TTC549 (cell line): ENCODE results near the gene TMEM201.

ENCODE experiments used
- FAIRE-seq: peaks from 2 replicates; lab custom pipeline; 2012; peaks lifted over from hg19 to GRCh38; lab: Jason Lieb, UNC

Gene TMEM201

DNA sequence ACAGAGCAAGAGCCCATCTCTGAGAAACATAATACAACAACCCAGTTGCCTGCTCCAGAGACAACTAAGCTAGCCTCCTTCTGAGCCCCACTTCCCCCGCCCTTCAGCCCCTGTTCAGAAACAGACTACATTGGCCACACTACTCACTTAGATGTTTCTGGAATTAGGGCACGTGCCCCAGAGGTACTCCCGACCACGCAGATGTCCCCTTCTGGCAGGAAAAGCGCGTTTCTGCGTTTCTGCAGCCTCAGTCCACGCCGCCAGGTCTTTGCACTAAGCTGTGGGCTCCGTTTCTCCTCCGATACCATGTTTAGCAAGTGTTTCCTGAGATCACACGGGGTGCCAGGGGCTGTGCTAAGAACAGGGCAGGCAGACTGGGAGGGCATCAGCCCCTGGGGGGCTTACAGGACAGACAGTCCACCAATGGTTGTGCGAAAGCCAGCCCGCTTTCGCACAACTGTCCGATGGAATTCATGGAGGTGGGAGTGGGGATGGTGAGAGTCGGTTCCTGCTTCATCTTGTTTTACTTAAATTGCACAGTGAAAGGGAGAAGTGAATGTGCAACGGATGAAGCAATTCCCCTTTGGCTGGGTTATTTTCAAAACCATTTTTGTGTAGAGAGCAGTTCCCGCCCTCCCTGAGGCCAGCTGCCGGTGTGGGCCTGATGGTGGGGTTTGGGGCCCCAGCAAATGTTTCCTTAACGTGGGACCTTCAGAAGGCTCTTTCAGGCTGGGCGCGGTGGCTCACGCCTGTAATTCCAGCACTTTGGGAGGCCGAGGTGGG, 65.5 kb downstream of the TMEM201 start:
- FAIRE-seq: no peak

DNA sequence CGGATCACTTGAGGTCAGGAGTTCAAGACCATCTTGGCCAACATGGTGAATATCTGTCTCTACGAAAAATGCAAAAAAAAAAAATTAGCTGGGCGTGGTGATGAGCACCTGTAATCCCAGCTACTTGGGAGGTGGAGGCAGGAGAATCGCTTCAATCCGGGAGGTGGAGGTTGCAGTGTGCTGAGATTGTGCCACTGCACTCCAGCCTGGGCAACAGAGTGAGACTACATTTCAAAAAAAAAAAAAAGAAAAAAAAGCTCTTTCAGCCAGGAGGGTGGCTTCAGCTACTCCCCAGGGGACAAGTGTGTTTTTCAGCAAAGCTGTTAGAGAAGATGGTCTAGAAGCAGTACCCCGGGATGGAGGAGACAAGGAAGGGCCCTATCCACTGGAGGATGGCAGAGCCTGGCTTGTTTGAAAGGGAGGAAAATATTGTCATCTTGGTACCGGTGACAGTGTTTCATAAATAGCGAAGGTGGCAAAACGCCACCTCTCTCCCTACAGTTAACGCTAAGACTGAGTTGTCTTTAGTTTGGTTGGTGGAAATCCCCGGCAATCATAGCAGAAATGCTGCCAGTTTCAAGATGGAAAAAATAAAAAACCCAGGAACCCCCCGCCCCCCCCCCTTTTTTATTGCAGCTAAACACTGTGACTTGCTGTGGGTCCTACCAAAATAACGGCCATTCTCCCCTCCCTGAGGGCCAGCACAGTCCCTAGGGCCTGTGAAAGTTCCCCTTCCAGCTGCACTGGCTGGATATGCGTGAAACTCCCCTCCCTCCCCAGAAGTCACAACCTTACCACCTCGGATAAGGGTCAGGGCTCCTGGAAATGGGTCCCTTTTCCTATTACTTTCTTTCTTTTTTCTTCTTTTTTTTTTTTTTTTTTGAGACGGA, 66.4 kb downstream of the TMEM201 start:
- FAIRE-seq: no peak

DNA sequence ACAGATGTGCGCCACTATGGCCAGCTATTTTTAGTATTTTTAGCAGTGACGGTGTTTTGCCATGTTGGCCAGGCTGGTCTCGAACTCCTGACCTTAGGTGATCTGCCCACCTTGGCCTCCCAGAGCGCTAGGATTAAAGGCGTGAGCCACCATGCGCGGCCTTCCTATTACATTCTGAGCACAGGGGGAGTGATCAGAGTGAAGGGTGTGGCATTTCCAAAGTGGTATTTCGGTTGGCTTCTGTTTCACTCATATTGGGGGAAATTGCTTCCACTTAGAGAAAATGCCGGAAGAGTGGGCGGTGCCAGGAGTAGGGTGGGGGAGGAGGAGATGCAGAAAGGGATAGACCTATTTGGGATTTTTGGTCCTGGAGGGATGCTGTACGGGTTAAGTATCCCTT, 67.1 kb downstream of the TMEM201 start:
- FAIRE-seq: no peak

DNA sequence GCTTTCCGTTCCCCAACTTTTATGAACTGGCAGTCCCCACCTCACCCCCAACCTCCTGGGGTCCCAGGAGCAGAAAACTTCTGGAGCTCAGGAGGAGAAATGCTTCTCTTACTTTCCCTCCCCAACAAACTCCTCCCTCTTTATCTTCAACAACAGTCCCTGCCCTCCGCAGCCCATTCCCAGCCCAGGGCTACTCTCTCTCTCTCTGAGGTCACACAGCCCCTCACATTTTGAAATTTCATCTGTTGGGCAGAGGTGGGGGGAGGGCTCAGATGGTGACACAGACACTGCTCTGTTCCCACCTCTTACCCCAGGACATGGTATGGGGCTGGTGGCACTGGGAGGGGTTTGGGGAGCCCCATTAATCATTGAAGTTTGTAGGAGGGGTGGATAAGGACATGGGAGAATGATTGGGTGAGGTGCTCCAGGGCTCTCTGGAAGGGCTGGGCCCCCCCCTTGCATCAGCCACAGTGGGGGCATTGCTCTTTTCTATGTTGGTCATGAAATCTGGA, 68.9 kb downstream of the TMEM201 start:
- no peak for FAIRE-seq

DNA sequence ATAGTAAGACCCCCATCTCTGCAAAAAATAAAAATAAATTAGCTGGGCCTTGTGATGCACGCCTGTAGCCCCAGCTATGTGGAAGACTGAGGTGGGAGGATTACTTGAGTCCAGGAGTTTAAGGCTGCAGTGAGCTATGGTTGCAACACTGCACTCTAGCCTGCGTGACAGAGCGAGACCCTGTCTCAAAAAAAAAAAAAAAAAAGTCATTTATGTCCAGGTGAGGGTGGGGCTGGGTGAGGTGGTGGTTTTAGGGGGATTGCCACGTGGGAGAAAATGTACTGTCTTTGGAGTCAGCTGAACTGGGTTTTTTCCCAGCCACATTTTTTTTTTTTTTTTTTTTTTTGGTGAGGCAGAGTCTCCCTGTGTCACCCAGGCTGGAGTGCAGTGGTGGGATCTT, 69.5 kb downstream of the TMEM201 start:
- no peak for FAIRE-seq

DNA sequence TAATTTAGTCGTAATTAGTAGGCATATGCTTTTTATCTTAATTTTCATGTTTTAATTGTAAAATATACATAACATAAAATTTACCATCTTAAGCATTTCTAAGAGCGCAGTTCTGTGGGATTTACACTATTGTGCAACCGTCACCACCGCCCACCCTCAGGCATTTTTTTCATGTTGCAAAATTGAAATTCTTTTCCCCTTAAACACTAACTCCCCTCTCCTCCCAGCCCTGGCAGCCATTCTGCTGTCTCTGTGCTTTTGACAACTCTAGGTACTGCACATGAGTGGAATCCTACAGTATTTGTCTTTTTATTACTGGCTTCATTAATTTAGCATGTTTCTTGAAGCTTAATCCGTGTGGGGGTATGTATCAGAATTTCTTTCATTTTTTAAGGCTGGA, 70.6 kb downstream of the TMEM201 start:
- no peak for FAIRE-seq

DNA sequence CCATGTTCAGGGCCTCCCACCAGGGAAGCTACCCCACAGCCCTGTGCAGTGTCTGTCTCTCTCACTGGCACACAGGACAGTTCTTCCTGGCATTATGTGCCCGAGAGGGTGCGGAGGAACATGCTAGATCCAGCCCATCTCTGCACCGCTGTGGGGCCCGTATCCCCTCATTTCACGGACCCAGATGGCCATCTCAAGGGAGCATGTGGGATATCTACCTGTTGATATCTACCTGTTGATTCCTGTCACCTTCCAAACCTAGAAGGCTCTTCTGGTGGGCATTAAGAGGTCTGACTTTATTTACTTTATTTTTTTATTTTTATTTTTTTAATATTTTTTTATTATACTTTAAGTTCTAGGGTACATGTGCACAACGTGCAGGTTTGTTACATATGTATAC, 74.5 kb downstream of the TMEM201 start:
- FAIRE-seq: no peak
